Muscle layer of colon (tissue), 2 donors: ENCODE measurements around the gene CIB4.

Source experiments
- H3K27ac ChIP-seq: one replicate; pipeline ENCODE4 v1.7.0; 2013; ENCODE audit warnings: low read depth, mild to moderate bottlenecking, low read length, moderate library complexity
- H3K27me3 ChIP-seq, 2 donors: one replicate each; pipeline ENCODE4 v1.7.0; 2013; ENCODE audit warnings: low read length in 2 of 2, mild to moderate bottlenecking in 2 of 2; ENCODE audit not compliant: insufficient read depth in 2 of 2, control insufficient read depth in 1 of 2
- H3K36me3 ChIP-seq: one replicate; pipeline ENCODE4 v1.7.0; 2013; ENCODE audit warnings: mild to moderate bottlenecking, low read length; ENCODE audit not compliant: insufficient read depth
- H3K4me1 ChIP-seq: one replicate; pipeline ENCODE4 v1.7.0; 2013; ENCODE audit warnings: mild to moderate bottlenecking, low read length; ENCODE audit not compliant: insufficient read depth
- H3K4me3 ChIP-seq, 2 donors: one replicate each; pipeline ENCODE4 v1.7.0; 2013; ENCODE audit warnings: low read length in 2 of 2, low read depth in 1 of 2, mild to moderate bottlenecking in 1 of 2, moderate library complexity in 1 of 2
- H3K9ac ChIP-seq: one replicate; pipeline ENCODE4 v1.7.0; 2013; ENCODE audit warnings: low read length
- H3K9me3 ChIP-seq: one replicate; pipeline ENCODE4 v1.7.0; 2013; ENCODE audit warnings: mild to moderate bottlenecking, low read length
- donor health status: abdominal sarcoma.
- donor health status: Adenocarcinoma of cecum.

Gene CIB4

DNA sequence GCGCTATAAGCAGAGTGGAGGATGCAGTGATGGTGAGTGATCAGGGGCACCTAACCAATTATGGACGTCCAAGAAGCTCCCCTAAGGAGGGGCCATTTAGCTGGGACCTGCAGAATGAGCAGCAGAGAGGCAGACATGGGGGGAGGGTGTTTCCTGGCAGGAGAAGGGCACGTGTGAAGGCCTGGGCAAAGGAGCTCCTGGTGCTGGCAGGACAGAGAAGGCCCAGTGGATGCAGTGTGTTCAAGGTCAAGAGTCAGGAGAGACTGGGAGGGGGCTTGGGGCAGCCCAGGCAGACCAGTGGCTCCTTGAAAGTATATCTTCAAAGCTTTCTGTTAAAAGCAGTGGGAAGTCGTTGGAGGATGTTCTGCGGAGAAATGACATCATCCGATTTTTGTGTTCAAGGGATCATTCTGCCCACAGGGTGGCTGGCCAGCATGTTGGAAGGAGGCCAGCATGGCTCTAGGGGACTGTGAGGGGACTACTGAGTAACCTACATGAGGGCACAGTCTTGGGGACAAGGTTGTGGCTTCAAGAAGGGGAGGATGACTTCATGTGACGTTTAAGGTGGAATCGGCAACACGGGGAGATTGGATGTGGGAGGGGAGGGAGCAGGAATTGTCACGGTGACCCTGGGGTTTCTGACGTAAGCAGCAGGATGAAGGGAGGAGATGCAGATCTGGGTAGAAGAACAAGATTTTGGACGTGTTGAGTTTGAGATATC, 9.0 kb upstream of the CIB4 start:
- no peak overlapping the region for H3K9ac ChIP-seq
- no peaks in the 10 kb centered on the region for H3K27me3 ChIP-seq
- H3K27ac ChIP-seq, result no peak overlapping the region
- no peak overlapping the region for H3K4me3 ChIP-seq
- H3K9me3 ChIP-seq, result no peaks in the 10 kb centered on the region
- no peaks in the 10 kb centered on the region for H3K36me3 ChIP-seq
- peaks cover 18% of the 10 kb centered on the region for H3K4me1 ChIP-seq

DNA sequence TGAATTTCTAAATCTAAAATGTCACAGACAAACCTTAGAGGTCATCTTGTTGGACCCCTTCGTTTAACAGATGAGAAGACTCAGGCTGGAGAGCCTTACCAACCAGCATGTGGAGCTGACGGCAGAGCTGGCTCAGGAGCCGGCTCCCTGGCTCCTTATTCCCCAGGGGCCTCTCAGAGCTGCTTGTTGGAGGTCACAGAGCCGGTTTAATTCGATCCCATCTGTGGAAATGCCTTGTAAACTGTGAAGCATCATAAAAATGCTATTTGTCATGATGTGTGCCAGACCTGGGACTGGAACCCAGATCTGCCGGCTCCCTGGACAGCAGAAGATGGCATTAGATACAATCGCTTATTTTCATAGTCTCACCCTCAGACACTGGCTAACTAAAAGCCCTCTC, 8.2 kb upstream of the CIB4 start:
- Histone ChIP-seq H3K9ac (no peak overlapping the region), H3K4me1 (peaks cover 18% of the 10 kb centered on the region), H3K27me3 (no peaks in the 10 kb centered on the region), H3K27ac (no peak overlapping the region), H3K9me3 (no peaks in the 10 kb centered on the region), H3K36me3 (no peaks in the 10 kb centered on the region), H3K4me3 (no peak overlapping the region)

DNA sequence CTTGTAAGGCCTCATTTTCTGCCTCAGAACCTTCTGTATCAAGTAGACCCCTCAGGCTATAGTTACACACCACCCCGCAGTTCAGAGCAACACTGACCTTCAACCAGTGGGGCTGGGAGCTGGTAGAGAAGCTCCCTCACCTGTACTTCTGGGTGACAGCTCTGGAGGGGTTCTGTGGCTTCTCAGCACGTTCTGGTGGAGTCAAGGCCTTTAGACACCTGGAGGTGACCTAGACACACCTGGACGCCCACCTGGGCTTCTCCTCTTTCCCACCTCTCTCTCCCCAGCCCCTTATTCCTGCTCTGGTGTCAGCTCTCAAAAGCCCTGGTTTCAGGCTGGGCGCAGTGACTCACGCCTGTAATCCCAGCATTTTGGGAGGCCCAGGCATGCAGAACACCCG, 7.3 kb upstream of the CIB4 start:
- Histone ChIP-seq H3K4me3 (no peak overlapping the region), H3K36me3 (no peaks in the 10 kb centered on the region), H3K27me3 (no peaks in the 10 kb centered on the region), H3K9me3 (no peaks in the 10 kb centered on the region), H3K9ac (no peak overlapping the region), H3K4me1 (peaks cover 18% of the 10 kb centered on the region), H3K27ac (no peak overlapping the region)

DNA sequence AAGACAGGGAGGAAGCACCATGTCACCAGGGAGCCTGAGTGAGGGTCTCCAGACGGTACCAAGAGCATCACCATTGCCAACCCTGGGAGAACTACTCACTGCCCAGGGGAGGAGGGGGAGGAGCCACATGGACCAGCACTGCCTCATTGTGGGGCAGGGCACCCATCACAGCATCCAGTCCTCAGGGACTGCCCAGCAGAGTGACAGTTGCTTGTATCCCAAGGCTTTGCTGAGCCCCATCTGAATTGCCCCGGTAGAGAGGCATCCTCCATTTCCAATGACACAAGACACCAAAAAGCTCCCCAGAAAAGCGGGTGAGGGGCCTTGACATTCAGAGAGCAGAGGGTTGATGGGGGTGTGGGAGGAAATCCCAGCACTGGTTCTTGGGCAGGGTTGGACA, 6.8 kb upstream of the CIB4 start:
- H3K36me3 ChIP-seq, result no peaks in the 10 kb centered on the region
- H3K4me1 ChIP-seq, result peaks cover 16% of the 10 kb centered on the region
- no peak overlapping the region for H3K27ac ChIP-seq
- no peaks in the 10 kb centered on the region for H3K9me3 ChIP-seq
- H3K9ac ChIP-seq, result no peak overlapping the region
- no peaks in the 10 kb centered on the region for H3K27me3 ChIP-seq
- no peak overlapping the region for H3K4me3 ChIP-seq

DNA sequence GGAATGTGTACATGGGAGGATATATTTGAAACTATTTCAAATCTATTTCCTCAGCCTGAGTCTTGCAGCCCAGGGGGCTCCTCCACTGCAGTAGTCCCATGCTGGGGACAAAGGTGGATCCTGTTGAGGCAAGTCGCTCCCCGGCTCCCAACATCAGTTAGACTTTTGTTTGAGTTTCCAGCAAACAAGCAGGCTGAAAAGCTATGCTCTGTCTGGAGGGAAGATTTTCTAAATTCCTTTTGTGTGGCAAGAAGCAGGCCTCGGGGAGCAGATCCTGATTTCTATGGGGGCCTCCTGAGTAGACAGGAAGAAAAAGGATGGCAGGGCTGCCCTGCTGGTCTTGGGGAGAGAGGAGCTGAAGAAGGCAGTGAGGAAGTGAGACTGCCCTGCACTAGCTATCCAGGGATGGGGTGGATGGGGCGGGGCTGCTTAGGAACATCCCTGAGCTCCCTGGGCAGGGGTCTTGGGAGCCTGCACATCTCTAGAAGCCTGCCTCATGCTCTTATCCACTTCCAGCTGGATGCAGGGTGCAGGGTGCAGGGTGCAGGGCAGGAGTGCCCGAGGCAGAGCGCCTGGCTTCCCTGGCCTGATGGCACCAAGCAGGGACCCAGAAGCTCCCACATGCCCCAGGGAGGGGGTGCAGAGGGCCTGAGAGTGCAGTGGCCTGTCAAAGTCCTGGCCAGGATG, 6.0 kb upstream of the CIB4 start:
- Histone ChIP-seq H3K27me3 (no peaks in the 10 kb centered on the region), H3K36me3 (no peaks in the 10 kb centered on the region), H3K9ac (no peak overlapping the region), H3K4me3 (no peak overlapping the region), H3K9me3 (no peaks in the 10 kb centered on the region), H3K4me1 (peaks cover 8% of the 10 kb centered on the region), H3K27ac (no peak overlapping the region)

DNA sequence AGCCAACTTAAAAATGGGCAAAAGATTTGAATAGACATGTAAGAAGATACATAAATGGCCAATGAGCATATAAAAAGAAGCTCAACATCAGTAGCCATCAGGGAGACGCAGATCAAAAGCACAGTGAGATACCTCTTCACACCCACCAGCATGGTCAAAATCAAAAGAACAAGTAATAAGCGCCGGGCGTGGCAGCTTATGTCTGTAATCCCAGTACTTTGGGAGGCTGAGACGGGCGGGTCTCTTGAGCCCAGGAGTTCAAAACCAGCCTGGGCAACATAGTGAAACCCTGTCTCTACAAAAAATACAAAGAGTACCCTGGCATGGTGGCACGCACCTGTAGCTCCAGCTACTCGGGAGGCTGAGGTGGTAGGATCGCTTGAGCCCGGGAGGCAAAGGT, 4.6 kb upstream of the CIB4 start:
- H3K9ac ChIP-seq, result no peak overlapping the region
- no peak overlapping the region for H3K27ac ChIP-seq
- H3K27me3 ChIP-seq, result peaks cover 0 to 6% of the 10 kb centered on the region in 2 donors
- no peaks in the 10 kb centered on the region for H3K9me3 ChIP-seq
- peaks cover 1% of the 10 kb centered on the region for H3K4me1 ChIP-seq
- no peak overlapping the region for H3K4me3 ChIP-seq
- H3K36me3 ChIP-seq, result no peaks in the 10 kb centered on the region

DNA sequence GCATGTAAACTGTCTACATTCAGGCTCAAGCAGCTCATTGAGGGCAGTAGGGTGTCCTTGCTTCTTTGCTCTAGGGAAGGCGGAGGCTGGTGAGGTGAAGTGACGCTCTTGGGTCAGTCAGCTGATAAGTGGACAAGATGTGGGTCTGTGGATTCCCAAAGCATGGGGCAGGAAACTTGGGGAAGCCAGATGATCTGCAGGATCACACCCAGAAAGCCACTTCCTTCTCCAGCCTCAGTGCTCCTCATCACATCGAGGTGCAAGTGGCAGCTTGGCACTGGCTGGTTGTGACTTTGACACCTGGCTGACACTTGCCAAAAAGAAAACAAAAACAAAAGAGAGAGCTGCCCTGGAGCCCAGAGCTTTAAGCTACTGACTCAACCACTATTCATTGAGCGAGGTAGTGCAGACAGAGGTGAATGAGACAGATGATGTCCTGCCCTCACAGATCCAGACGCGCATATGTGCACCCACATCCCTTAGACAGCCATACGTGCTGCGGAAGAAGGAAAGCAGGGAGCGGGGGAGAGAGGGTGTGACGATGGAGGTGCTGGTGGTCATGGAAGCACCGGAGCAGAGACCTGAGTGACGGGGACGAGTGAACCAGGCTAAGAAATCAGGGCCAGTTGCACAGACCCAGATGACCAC, 3.1 kb upstream of the CIB4 start:
- H3K27ac ChIP-seq, result no peak overlapping the region
- H3K4me3 ChIP-seq, result no peak overlapping the region
- H3K4me1 ChIP-seq, result peaks cover 3% of the 10 kb centered on the region
- H3K9me3 ChIP-seq, result no peaks in the 10 kb centered on the region
- H3K9ac ChIP-seq, result no peak overlapping the region
- no peaks in the 10 kb centered on the region for H3K36me3 ChIP-seq
- peaks cover 0 to 6% of the 10 kb centered on the region in 2 donors for H3K27me3 ChIP-seq

DNA sequence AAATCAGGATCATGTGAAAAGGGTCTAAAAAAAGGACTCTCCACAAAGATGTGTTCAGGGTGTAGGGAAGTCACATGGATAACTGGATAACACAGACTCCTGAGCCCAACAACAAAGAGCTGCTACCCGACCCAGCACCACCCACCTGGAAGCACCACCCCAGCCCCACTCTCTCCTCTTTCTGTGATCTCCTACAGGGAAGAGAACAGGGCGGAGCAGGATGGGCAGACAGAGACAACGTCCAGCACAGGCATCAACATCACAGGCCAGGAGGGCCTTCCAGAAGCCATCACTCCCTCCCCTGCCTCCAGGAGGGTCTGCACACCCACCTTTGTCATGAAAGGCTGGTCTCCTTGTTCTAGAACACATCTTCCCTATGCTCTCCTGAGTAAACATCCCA, 1.3 kb upstream of the CIB4 start:
- Histone ChIP-seq H3K4me3 (no peak overlapping the region), H3K9me3 (no peaks in the 10 kb centered on the region), H3K27ac (no peak overlapping the region), H3K4me1 (peaks cover 3% of the 10 kb centered on the region), H3K36me3 (no peaks in the 10 kb centered on the region), H3K9ac (no peak overlapping the region), H3K27me3 (peaks cover 0 to 6% of the 10 kb centered on the region in 2 donors)

DNA sequence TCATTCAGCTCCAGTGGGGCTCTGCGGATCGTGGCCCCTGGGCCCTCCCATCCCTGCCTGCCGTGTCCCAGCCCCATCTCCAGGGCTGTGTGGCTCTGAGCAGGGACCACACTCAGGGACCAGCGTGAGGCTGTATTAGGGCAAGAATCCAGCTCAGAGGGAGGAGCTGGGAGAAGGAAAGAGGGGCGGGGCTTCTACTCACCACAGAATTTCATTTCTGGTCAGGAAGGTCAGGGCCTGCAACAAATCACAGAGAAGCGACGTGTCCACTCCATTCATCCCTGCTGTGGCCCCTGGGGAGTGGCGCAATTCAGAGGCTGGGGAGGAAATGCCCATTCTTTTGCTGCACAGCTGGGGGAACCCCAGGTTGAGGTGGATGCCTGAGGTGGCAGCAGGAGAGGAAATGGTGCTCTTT, 828 bp downstream of the CIB4 start:
- Histone ChIP-seq H3K9me3 (no peaks in the 10 kb centered on the region), H3K9ac (no peak overlapping the region), H3K27ac (no peak overlapping the region), H3K4me1 (peaks cover 3% of the 10 kb centered on the region), H3K27me3 (peaks cover 0 to 6% of the 10 kb centered on the region in 2 donors), H3K36me3 (no peaks in the 10 kb centered on the region), H3K4me3 (no peak overlapping the region)

DNA sequence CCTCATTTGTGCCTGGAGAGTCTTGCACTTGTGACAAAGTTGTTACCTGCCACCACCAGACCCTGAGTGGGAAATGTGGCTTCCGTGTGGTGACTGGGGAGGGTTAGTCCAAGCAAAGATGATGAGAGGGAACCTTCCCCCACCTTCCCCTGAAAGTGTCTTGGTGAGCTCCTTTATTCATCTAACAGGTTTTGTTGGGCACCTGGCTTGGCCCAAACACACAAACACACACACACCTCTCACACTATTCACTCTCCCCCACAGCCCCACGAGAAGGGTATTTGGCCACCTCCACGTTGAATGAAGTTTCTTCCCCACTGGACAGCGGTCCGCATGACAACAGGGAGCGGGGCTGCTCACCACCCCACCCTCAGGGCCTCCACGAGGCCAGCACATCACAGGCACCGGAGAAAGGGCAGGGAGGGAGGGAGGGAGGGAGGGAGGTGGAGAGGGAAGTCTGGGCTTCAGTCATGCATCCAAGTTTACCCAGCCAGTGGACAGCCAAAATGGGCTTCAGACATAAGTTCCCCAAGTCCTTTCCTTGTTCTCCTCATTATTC, 1.4 kb downstream of the CIB4 start:
- peaks cover 0 to 6% of the 10 kb centered on the region in 2 donors for H3K27me3 ChIP-seq
- no peak overlapping the region for H3K9ac ChIP-seq
- no peak overlapping the region for H3K4me3 ChIP-seq
- no peaks in the 10 kb centered on the region for H3K36me3 ChIP-seq
- H3K9me3 ChIP-seq, result no peaks in the 10 kb centered on the region
- peaks cover 3% of the 10 kb centered on the region for H3K4me1 ChIP-seq
- H3K27ac ChIP-seq, result no peak overlapping the region

DNA sequence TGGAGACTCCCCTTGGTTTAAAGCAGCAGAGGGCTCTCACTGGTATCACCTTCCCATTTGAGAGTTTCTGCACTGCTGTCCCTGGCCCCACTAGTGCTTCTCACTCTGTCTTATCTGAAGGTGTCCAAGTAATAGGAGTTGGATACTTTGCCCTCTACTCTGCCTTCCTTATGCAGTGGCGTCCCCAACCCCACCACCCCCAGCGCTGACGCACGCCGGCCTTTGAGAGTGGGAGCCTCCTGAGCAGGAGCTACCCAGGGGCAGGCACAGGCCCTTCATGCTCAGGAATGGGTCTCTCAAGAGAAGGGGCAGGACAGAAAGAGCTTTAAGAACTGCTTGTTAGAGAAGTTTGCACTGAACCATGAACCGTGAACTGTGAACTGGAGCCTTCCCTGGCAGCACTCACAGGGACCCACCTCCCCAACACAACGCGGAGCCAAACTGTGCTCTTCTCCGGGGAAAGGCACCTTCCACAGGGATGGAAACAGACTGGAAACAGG, 3.3 kb downstream of the CIB4 start:
- H3K9ac ChIP-seq, result no peak overlapping the region
- peaks cover 3% of the 10 kb centered on the region for H3K4me1 ChIP-seq
- H3K36me3 ChIP-seq, result no peaks in the 10 kb centered on the region
- H3K27me3 ChIP-seq, result peaks cover 0 to 6% of the 10 kb centered on the region in 2 donors
- no peaks in the 10 kb centered on the region for H3K9me3 ChIP-seq
- H3K4me3 ChIP-seq, result no peak overlapping the region
- H3K27ac ChIP-seq, result no peak overlapping the region
